ENCODE data around the gene HTRA3.
"Not testable (repeated sequence)": the region's sequence is repeated elsewhere in the genome, so short reads cannot be mapped to it uniquely, and the experiment has no call there.

The HTRA3 gene

DNA sequence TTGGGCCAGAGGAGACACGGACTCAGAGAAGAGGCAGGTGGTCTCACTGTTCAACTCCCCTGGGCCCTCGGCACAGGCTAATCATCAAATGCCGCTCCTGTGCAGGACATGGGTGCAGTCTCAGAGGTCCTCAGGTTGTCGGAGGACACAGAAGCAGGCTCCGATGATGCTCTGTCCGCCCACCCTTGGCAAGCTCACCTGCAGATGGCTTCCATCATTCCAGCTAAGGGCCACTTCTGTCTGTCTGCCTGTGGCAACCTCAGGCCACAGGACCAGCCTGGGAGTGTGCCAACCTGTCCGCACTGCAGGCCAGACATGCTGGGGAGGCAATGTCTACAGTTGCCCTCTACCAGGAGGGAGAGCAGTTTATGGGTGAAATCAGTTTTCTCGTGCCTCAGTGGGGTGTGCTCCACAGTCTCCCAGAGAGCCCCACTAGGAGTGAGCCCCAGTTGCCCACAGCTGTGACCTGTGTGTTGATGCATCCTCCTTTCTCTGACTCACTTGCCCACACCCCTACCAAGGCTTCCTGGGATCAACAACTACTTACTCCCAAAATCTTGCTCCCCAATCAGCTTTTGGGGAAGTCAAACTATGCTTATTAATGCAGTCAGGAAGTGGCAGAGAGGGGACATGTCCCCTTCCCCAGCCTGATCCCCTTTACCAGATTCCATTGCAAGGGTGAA lies 55.9 kb downstream of the HTRA3 start:
- no peak for DNase-seq (ENCODE audit: low read depth in 2 of 2)

- no peak for DNase-seq (ENCODE audit: low read depth in 2 of 2)
These were observed 56.7 kb downstream of the HTRA3 start for GRCh38 chr4:8326206-8326605.

GRCh38 chr4:8328456-8328855 lies 58.9 kb downstream of the HTRA3 start:
- DNase-seq (ENCODE audit: low read depth in 2 of 2), result no peak

DNA sequence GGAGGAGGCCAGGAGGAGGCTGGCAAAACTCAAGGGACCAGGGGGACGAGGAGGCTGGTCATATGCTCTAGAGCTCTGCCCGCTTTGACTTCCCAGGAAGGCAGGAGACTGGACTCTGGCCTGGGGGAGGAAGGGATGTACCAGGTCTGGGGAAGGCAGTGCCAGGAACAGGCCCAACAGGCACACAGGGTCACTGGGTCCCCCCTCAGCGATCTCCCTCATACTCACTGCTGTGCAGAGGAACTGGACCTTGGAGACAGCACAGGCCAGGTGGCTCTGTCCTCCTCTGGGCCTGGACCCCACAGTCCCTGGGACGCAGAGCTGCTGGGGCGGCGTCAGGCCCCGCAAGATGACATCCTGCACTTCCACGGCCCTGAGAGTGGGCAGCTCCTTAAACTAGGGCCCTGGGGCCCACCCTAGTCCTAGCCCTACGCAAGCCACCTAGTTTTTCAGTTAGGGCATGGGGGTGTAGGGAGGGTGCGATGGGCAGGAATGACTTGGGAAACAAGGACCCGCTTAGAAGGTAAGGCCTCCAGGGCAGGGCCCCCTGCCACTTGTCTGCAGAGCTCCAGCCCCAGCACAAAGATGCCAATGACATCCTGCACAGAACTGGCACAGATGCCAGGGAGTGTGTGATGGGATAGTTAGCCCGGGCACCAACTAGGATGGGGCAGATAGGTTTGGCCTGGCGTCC lies 59.5 kb downstream of the HTRA3 start:
- no peak for DNase-seq (ENCODE audit: low read depth in 2 of 2)

DNA sequence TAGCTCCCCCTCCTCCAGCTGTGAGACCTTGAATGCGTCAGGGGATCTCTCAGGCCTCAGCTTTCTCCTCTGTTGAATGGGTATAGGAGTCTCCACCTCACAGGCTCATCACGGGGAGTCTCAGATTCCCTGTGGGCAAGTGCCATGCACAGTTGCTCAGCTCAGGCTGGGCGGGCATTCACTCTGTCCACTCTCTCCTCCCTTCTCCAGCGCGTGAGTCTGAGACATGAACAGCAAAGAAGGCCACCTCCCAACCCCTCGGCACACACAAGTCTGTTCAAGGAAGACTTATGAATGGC lies 60.0 kb downstream of the HTRA3 start:
- DNase-seq (ENCODE audit: low read depth in 2 of 2), result no peak

DNA sequence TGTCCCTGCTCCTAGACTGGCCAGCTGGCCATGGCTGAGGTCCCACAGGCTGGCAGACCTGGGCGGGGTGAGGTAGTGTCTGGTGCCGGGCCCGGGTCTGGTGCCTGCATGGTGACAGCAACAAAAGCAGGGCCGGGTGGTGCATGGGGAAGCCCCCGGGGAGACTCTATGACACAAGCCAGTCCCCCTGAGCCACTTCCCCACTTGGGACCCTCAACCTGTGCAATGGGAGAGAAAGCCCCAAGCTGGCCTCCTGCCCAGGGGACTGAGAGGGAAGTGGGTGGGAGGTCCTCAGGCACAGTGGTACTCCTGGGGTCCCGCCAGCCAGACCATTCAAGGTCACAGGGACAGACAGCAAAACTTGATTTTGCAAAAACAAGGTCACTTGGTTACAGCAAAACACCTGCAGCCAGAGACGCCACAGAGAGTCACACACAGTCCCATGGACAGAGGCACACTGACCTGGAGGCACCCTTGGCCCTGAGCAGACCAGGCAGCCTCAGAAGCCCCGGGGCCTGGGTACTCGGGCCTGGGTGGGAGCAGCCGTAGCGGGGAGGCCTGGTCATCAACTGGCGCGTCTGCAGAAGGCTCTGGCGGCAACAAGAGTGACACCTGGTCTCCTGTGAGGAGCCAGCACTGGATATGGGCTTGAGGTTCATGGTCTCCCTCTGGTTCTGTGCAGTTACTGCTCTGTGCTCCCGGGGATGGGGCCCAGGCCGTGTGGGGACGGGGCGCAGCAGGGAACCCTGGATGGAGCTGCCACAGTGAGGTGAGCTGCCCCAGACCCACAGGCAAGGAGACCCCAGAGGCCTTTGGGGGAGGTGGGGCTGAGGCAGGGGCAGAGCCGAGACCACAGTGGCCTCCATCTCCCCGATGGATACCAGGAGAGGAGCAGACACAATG lies 60.6 kb downstream of the HTRA3 start:
- DNase-seq (ENCODE audit: low read depth in 2 of 2), result no peak

- DNase-seq (ENCODE audit: low read depth in 2 of 2), result no peak
These were observed 61.4 kb downstream of the HTRA3 start for GRCh38 chr4:8330821-8331574.

DNA sequence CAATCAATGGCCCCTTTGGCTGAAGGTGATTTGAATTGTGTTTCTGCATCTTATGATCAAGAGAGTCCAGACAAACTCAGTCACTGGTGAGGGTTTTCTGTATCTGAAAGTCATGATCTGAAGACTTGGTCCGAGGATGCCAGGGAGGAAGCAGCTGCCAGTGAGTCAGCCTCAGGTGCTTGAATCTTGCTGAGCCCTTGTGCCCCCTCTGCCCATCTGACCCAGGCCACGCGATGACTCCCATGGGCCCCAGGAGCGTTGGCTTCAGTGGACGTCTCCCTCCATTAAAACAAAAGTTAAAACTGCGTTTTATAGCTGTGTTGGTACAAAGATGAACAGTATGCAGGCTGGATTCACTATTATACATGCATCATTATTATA lies 62.0 kb downstream of the HTRA3 start:
- no peak for DNase-seq (ENCODE audit: low read depth in 2 of 2)

DNA sequence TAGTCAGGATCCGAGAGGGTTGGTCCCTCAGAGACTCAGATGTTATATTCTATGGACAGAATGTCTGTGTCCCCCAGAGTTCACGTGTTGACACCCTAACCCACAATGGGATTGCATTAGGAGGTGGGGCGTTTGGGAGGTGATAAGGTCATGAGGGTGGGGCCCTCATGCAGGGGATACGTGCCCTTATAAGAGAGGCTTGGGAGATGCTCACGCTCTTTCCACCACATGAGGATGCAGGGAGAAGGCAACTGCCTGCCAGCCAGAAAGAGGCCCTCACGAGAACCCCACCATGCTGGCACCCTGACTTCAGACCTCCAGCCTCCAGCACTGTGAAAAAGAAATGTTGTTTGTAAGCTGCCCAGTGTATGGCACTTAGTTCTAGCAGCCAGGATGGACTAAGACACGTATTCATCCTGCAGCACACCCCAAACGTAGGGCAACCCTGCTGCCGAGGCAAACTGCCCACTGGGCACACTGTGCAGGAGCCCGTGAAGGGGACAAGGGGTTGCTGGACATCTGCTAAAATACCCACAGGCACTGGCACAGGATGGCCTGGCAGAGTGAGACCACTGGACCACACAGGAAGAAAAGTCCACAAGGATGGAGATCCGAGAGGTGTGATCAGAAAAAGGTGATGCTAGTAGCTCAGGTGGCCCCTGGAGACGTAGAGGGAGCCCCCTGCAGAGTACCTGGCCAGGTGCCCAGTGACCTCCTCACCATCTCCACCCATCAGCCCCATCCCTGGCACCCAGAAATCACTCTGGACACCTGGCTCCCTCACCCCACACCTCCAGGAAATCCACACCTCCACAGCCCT lies 62.7 kb downstream of the HTRA3 start:
- DNase-seq (ENCODE audit: low read depth in 2 of 2), result no peak

GRCh38 chr4:8332891-8333331 lies 63.4 kb downstream of the HTRA3 start:
- DNase-seq (ENCODE audit: low read depth in 2 of 2), result no peak

GRCh38 chr4:8333726-8334460 lies 64.3 kb downstream of the HTRA3 start:
- DNase-seq (ENCODE audit: low read depth in 2 of 2), result no peak

DNA sequence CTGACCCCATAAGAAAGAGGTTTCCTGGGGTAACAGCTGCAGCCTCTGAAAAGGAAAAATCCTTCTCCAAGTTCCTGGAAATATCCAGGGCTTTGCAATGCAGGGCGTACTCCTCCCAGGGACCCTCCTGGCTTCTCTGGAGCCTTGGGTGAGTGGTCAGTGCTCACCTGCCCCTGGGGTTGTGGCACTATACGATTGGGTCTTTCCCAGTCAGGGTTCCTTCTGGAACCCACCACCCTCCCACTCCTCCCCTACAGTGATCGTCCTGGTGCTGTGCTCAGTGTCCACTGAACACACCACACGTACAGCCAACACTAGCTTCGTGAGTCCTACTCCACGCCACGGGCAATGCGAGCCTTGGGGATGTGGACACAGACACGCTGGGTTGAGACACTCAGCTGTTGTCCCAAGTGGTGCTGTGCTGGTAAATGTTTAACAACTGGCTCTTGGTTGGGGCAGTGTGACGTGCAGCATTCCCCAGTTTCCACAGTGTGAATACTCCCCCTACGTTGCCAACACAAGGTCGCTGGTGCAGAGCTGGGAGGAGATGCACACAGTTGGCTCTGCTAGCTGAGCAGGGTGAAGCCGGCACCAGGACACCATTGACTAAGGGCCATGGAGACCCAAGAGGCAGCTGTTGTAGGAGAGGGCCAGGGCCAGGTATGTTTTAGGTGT lies 65.4 kb downstream of the HTRA3 start:
- DNase-seq (ENCODE audit: low read depth in 2 of 2), result no peak

- no peak for DNase-seq (ENCODE audit: low read depth in 2 of 2)
These were observed 66.3 kb downstream of the HTRA3 start for GRCh38 chr4:8335848-8336247.

DNA sequence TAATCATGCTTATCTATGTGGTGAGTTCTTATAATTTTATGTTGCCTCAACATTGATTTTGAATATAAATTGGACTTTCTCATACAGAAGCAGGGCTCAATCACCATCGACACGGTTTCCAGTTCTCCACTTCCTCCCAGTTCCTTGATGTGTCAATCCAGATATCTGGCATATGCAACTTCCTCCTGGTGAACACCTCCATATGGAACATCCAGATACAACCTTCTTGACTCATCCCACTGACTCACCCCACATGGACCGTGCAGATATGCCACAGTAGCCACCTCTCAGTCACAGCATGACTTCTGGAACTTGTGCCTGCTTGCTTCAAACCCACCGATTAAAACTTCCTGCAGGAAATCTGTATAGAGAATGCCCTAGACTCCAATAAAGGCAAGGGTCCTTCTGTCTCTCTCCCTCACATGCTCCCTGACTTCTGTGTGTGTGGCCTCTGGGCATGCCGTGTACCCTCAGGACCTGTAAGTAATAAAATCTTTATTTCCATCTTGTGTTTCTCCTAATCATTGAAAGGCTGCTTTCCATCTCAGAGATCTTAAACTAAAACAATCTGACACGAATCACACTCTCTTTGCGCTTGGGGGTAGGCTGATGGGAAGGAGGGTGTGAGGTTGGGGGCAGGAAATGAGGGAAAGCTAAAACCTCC lies 67.0 kb downstream of the HTRA3 start:
- no peak for DNase-seq (ENCODE audit: low read depth in 2 of 2)

DNA sequence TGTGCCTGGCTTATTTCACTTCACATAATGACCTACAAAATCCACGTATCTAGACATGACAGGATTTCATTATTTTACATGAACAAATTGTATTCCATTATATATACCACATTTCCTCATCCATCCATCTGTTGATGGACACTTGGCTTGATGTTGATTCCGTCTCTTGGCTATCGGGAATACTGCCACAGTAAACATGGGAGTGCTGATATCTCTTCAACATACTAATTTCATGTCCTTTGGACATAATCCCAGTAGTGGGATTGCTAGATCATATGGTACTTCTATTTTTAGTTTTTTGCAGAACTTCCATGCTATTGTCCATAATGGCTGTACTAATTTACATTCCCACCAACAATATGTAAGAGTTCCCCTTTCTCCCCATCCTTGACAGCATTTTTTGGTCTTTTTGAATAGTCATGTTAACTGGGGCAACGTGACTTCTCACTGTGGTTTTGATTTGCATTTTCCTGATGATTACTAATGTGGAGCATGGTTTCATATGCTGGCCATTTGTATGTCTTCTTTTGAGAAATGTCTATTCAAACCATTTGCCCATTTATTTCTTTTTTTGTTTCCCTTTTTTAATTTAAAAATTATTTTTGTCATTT lies 68.9 kb downstream of the HTRA3 start:
- DNase-seq (ENCODE audit: low read depth in 2 of 2), result no peak

DNA sequence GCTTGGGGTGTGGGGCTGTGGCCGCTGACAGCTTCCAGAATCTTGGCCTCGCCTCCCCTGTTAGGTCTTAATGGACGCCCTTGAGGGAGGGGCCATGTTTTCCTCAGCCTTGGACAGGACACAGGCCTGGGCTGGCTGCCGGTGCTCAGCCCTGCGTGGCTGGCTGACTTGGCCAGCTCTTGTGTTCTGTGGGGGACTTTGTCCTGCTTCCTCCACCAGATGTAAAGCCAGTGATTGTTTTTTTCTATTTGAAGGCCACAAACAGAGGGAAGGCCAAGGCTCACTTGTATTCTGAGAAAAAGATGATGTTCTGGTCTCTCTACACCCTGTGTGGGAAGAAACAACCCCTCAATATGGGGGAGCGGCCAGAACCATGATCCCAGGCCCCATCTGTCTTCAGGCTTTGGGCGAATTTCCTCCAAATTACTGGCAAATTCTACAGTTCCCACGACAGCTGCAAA lies 71.3 kb downstream of the HTRA3 start:
- no peak for DNase-seq (ENCODE audit: low read depth in 2 of 2)

GRCh38 chr4:8341281-8341680 lies 71.7 kb downstream of the HTRA3 start:
- not testable (repeated sequence) for DNase-seq (ENCODE audit: low read depth in 2 of 2)

GRCh38 chr4:8341691-8342090 lies 72.1 kb downstream of the HTRA3 start:
- DNase-seq (ENCODE audit: low read depth in 2 of 2), result no peak
